GM12891 (cell line): ENCODE measurements around the gene TAF4.

Source experiments
- POLR2A ChIP-seq: IDR thresholded peaks from 2 replicates; pipeline ENCODE4 v1.6.1; 2011; ENCODE audit warnings: low read depth, low read length, control low read depth
- POLR2AphosphoS5 ChIP-seq: IDR thresholded peaks from 2 replicates; pipeline ENCODE4 v1.6.1; 2011; ENCODE audit warnings: low read depth, low read length, control low read depth
- TAF1 ChIP-seq: IDR thresholded peaks from 2 replicates; pipeline ENCODE4 v1.6.1; 2011; ENCODE audit warnings: low read depth, low read length, control low read depth

DNA sequence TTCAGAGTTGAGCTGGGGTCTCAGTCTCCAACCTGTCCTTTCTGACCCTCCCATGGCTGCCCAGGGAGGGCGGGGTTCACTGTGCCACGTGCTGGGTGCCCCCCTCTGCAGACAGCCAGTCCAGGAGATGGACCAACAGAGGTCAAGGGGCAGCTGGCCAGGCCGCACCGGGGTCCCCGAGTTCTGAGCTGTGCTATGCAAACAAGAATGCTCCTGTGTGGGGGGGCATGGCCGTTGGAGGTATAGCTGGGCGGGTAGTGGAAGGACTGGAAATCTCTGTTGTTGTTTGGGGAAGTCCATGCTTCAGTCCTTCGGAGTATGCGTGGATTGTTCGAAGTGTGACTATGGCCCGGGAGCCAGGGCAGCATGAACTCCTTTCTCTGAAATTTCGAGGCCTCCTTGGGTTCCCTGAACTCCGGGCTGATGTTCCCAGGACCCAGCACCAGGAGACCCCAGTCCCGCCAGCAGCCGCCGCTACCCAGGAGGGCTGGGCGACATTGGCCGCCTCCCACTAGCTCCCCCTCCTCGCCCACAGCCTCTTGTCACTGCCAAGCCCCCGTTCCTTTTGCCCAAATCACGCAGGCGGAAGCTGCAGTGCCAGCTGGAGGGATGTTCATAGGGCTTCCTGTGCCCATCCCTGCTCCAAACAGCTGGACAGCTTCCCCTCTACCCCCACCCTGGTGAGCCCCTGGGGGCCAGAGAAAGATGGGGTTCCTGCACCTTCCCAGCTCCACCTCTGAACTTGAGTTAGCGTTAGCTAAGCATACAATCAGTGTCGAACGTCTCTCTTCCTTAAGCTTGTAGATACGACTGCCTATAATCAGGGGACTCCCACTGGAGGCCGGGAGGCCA lies 126.6 kb downstream of the TAF4 start:
- TF ChIP-seq POLR2AphosphoS5 (no peak), TAF1 (no peak), POLR2A (no peak)
